T-cell (primary cell): ENCODE measurements around the gene DGKA. TPM values are rescaled to one million over a fixed set of nuclear protein-coding genes. Genes with fewer than 3 reads are reported as not detected.

Experiments
- ATAC-seq, 4 experiments: fragments of 200-7000 bp in 3 of 4; fragments of 150-1000 bp in 1 of 4; cut with Tn5 transposase; replicated peaks in 1 of 4; 1 replicate in 3 of 4; 2 replicates in 1 of 4; pipeline ENCODE4 v1.10.0; 2021; ENCODE audit warnings: moderate library complexity in 3 of 4, mild to moderate bottlenecking in 2 of 4, moderate number of reproducible peaks in 1 of 4
- CTCF ChIA-PET, 2 donors: fragments of 300-600 bp; sonication (Branson Sonifier 250); formaldehyde crosslinking; loops; one replicate each; lab custom pipeline; 2022; ENCODE audit warnings: antibody characterized with exemption in 2 of 2; lab: Charles Lee
- POLR2A ChIA-PET, 2 donors: fragments of 300-600 bp; sonication (Branson Sonifier 250); formaldehyde crosslinking; loops; one replicate each; lab custom pipeline; 2022; ENCODE audit warnings: antibody characterized with exemption in 2 of 2; lab: Charles Lee
- DNase-seq, 35 experiments: peaks; one replicate each; pipeline versions ENCODE4 v3.0.0 to v3.0.0-alpha.2; 2013 to 2023
- H3K27ac ChIP-seq: one replicate; pipeline ENCODE4 v1.5.1; 2013; ENCODE audit warnings: low read length
- H3K27me3 ChIP-seq, 2 experiments: replicated peaks in 1 of 2; 1 replicate in 1 of 2; 2 replicates in 1 of 2; pipeline versions ENCODE4 v1.6.1 to v1.7.0; 2013; ENCODE audit warnings: low read length in 1 of 2, mixed read lengths in 1 of 2; ENCODE audit not compliant: control insufficient read depth in 2 of 2, insufficient read depth in 2 of 2; ENCODE audit errors: extremely low read depth in 1 of 2
- H3K36me3 ChIP-seq, 2 donors: 1 replicate in 1 of 2; 2 replicates in 1 of 2; pipeline versions ENCODE4 v1.6.1 to v1.7.0; 2013; ENCODE audit warnings: low read length in 1 of 2; ENCODE audit not compliant: control insufficient read depth in 2 of 2, insufficient read depth in 1 of 2; ENCODE audit errors: extremely low read depth in 1 of 2
- H3K4me1 ChIP-seq, 2 experiments: 1 replicate in 1 of 2; 2 replicates in 1 of 2; pipeline versions ENCODE4 v1.6.1 to v1.7.0; 2013; ENCODE audit warnings: low read length in 2 of 2, mixed read lengths in 1 of 2; ENCODE audit not compliant: insufficient read depth in 2 of 2, control insufficient read depth in 1 of 2; ENCODE audit errors: extremely low read depth in 1 of 2
- H3K4me3 ChIP-seq, 2 donors: 1 replicate in 1 of 2; 2 replicates in 1 of 2; pipeline versions ENCODE4 v1.5.1 to v1.7.0; 2013; ENCODE audit warnings: mild to moderate bottlenecking in 2 of 2, low read length in 1 of 2, moderate library complexity in 1 of 2; ENCODE audit not compliant: control insufficient read depth in 1 of 2; ENCODE audit errors: extremely low read depth in 1 of 2
- H3K9me3 ChIP-seq: 2 replicates; pipeline ENCODE4 v1.7.0; 2013
- H3K27ac Mint-ChIP-seq, 2 donors: one replicate each; pipeline ENCODE4 v1.8.0; 2020 to 2021; ENCODE audit warnings: mild to moderate bottlenecking in 2 of 2, mixed read lengths in 2 of 2
- H3K27me3 Mint-ChIP-seq, 2 donors: one replicate each; pipeline ENCODE4 v1.8.0; 2021 to 2022; ENCODE audit warnings: mixed read lengths in 2 of 2
- H3K36me3 Mint-ChIP-seq: one replicate; pipeline ENCODE4 v1.8.0; 2021; ENCODE audit warnings: mixed read lengths
- H3K4me1 Mint-ChIP-seq, 3 donors: one replicate each; pipeline ENCODE4 v1.8.0; 2020 to 2022; ENCODE audit warnings: mixed read lengths in 3 of 3, mild to moderate bottlenecking in 1 of 3
- H3K4me3 Mint-ChIP-seq, 3 donors: one replicate each; pipeline ENCODE4 v1.8.0; 2020 to 2022; ENCODE audit warnings: mild to moderate bottlenecking in 3 of 3, mixed read lengths in 3 of 3, moderate library complexity in 3 of 3
- H3K9me3 Mint-ChIP-seq, 3 donors: one replicate each; pipeline ENCODE4 v1.8.0; 2020 to 2022; ENCODE audit warnings: mixed read lengths in 3 of 3
- WGBS: methylation state at CpG from one replicate; pipeline ENCODE4 v1.1.5; 2013; ENCODE audit warnings: missing lambda C conversion rate; ENCODE audit not compliant: insufficient coverage; 5-methylcytosine and 5-hydroxymethylcytosine counted together
- total RNA-seq, 35 experiments: library from RNA in 6 of 35; stranded (reverse) in 6 of 35; fragments of 120-200 nt in 1 of 35; gene quantifications; one replicate each; pipeline versions ENCODE4 v1.2.1 to v1.2.4 and lab custom pipeline; 2013 to 2026

Gene DGKA
- total RNA-seq, 5 donors from 2014 or later (not counting 1 experiment from before 2014, with no cell fraction given) = 896 to 1,314 (median 1,231) TPM

GRCh38 chr12:55991110-55991509 is 60.1 kb downstream of the DGKA start:
- Histone ChIP-seq H3K27me3 (no peaks in the 10 kb centered on the region), H3K9me3 (no peaks in the 10 kb centered on the region), H3K36me3 (peaks cover 16 to 74% of the 10 kb centered on the region in 2 donors), H3K4me3 (no peak overlapping the region), H3K4me1 (peaks cover 0 to 2% of the 10 kb centered on the region in 2 experiments), H3K27ac (no peak overlapping the region)
- H3K36me3 Mint-ChIP-seq = peaks cover 36% of the 10 kb centered on the region
- no peak for ATAC-seq
- DNase-seq = no peak
- H3K4me1 Mint-ChIP-seq = peaks cover 3% of the 10 kb centered on the region in 3 donors
- CTCF ChIA-PET = interaction anchor here (0.5 to 1.3 kb wide), 4 partner anchors 15 to 185 kb away, joined by 3 to 4 read pairs (median 3); no protein-coding TSS in a partner anchor
- POLR2A ChIA-PET = interaction anchor here in 1 of 2 donors (0.7 kb wide), 1 partner anchor 963 kb away, joined by 5 read pairs; no protein-coding TSS in a partner anchor
- no CpG with 5 or more reads among the region's 3 CpGs for WGBS
- H3K4me3 Mint-ChIP-seq = no peak overlapping the region
- no peaks in the 10 kb centered on the region for H3K27me3 Mint-ChIP-seq
- H3K27ac Mint-ChIP-seq = no peak overlapping the region
- no peaks in the 10 kb centered on the region for H3K9me3 Mint-ChIP-seq

DNA sequence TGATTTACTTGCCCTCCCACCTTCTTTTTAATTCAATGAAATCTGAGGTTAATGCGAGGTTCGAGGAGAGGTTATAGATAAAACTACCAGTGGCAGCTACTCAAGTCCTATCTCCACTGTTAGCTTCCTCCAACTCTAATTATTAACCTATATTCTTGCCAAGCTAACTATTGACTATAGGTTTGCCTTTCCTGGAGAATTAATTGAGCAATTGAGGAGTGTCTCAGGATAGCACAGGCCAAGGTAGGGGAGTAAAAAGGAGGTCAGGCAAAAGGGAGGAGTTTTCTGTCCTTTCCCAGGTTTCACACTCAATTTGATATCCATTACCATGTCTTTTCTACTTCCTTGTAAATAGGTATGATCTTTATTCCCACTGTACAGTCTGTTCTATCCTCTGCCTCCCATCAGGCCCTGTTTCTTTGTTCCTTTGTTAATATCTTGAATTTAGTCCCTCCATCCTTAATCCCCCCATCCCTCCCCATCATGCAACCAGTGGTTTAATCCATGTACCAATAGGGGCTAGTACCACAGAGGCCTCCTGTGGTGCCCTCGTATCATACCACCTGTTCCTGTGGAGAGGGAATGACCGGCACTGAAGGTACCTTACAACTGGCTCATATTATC is 62.4 kb downstream of the DGKA start:
- Histone ChIP-seq H3K27ac (no peak overlapping the region), H3K36me3 (peaks cover 16 to 58% of the 10 kb centered on the region in 2 donors), H3K9me3 (no peaks in the 10 kb centered on the region), H3K4me3 (no peak overlapping the region), H3K4me1 (peaks cover 0 to 16% of the 10 kb centered on the region in 2 experiments), H3K27me3 (peaks cover 0 to 17% of the 10 kb centered on the region in 2 experiments)
- no CpG with 5 or more reads among the region's 4 CpGs for WGBS
- H3K27ac Mint-ChIP-seq = peak overlapping the region in 1 of 2 donors; percentile 34
- H3K4me1 Mint-ChIP-seq = peaks cover 15 to 21% (median 17%) of the 10 kb centered on the region in 3 donors
- H3K27me3 Mint-ChIP-seq = peaks cover 0 to 9% of the 10 kb centered on the region in 2 donors
- ChIA-PET CTCF (interaction anchor here (0.6 to 1.2 kb wide), 6 partner anchors 11 to 44 kb away, joined by 3 to 8 read pairs (median 4); partner anchors contain the start of gene RAB5B (in 1 of the 2)), POLR2A (no interaction called here)
- DNase-seq (no peak), ATAC-seq (no peak)
- H3K4me3 Mint-ChIP-seq = no peak overlapping the region
- no peaks in the 10 kb centered on the region for H3K9me3 Mint-ChIP-seq
- peaks cover 35% of the 10 kb centered on the region for H3K36me3 Mint-ChIP-seq

GRCh38 chr12:55995366-55995765 is 64.4 kb downstream of the DGKA start:
- CTCF ChIA-PET = interaction anchor here (0.5 to 2.5 kb wide), 20 partner anchors 10 to 352 kb away, joined by 3 to 26 read pairs (median 6); partner anchors contain the start of genes DNAJC14 (in 1 of the 2), PA2G4 (in 1 of the 2) and RAB5B (in 1 of the 2)
- no peak overlapping the region for H3K27ac ChIP-seq
- peaks cover 27% of the 10 kb centered on the region for H3K36me3 Mint-ChIP-seq
- no peaks in the 10 kb centered on the region for H3K9me3 ChIP-seq
- no peaks in the 10 kb centered on the region for H3K9me3 Mint-ChIP-seq
- ATAC-seq = no peak
- no peak for DNase-seq
- H3K4me3 Mint-ChIP-seq = no peak overlapping the region
- WGBS = 97% methylated on average over 5 of the region's 8 CpGs
- peaks cover 0 to 9% of the 10 kb centered on the region in 2 donors for H3K27me3 Mint-ChIP-seq
- no peak overlapping the region for H3K4me3 ChIP-seq
- H3K27ac Mint-ChIP-seq = no peak overlapping the region
- H3K27me3 ChIP-seq = peaks cover 0 to 22% of the 10 kb centered on the region in 2 experiments
- peaks cover 0 to 16% of the 10 kb centered on the region in 2 experiments for H3K4me1 ChIP-seq
- POLR2A ChIA-PET = interaction anchor here (0.5 to 0.6 kb wide), 2 partner anchors 13 to 23 kb away, joined by 3 to 6 read pairs; no protein-coding TSS in a partner anchor
- peaks cover 16 to 40% of the 10 kb centered on the region in 2 donors for H3K36me3 ChIP-seq
- H3K4me1 Mint-ChIP-seq = peaks cover 21 to 24% (median 22%) of the 10 kb centered on the region in 3 donors

DNA sequence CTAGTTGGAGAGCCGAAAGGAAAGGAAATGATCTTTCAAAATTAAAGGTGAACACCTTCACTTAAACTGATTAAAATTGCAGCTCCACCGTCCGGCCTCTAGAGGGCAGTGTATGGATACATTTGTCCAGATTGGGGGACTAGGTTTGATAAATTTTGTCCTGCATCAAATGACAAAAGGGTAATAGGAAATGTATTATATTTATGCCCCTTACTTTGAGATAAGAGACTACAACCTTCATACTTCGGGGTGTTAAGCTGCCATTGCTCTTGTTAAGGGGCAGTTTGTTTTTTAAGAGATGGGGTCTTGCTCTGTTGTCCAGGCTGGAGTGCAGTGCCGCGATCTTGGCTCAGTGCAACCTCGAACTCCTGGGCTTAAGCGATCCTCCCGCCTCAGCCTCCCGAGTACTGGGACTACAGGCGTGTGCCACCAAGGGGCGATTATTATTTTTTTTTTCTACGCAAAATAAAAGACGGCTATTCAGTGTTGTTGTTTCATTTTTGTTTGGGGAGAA is 65.3 kb downstream of the DGKA start:
- Mint-ChIP-seq H3K4me1 (peaks cover 21 to 24% (median 22%) of the 10 kb centered on the region in 3 donors), H3K36me3 (peaks cover 18% of the 10 kb centered on the region), H3K27me3 (peaks cover 0 to 9% of the 10 kb centered on the region in 2 donors), H3K9me3 (no peaks in the 10 kb centered on the region), H3K27ac (peak overlapping the region in 1 of 2 donors; percentile 34), H3K4me3 (peak overlapping the region; percentile 46 to 66 (median 47))
- H3K4me3 ChIP-seq = no peak overlapping the region
- DNase-seq (peak; percentile 32 to 87 (median 56)), ATAC-seq (peak; percentile 69 to 76 (median 74))
- ChIA-PET CTCF (interaction anchor here (0.5 to 2.5 kb wide), 33 partner anchors 11 to 492 kb away, joined by 3 to 26 read pairs (median 5); partner anchors contain the start of genes ORMDL2 (in 1 of the 2), PA2G4 (in 1 of the 2), RAB5B (in 1 of the 2) and SARNP (in 1 of the 2)), POLR2A (interaction anchor here (0.5 to 0.7 kb wide), 5 partner anchors 24 to 111 kb away, joined by 3 to 6 read pairs (median 5); no protein-coding TSS in a partner anchor)
- H3K27me3 ChIP-seq = peaks cover 0 to 22% of the 10 kb centered on the region in 2 experiments
- H3K4me1 ChIP-seq = peaks cover 0 to 16% of the 10 kb centered on the region in 2 experiments
- peaks cover 10 to 31% of the 10 kb centered on the region in 2 donors for H3K36me3 ChIP-seq
- H3K27ac ChIP-seq = no peak overlapping the region
- no peaks in the 10 kb centered on the region for H3K9me3 ChIP-seq
- WGBS = 60% methylated on average over 9 of the region's 14 CpGs

GRCh38 chr12:55996715-55997534 is 66.0 kb downstream of the DGKA start, which contains the start of gene SUOX:
SUOX (plus strand) TSS chr12:55997276; CDS start chr12:56002222, 4,946 bp downstream.
- H3K9me3 ChIP-seq = no peaks in the 10 kb centered on the region
- H3K4me1 ChIP-seq = peaks cover 0 to 16% of the 10 kb centered on the region in 2 experiments
- no peaks in the 10 kb centered on the region for H3K9me3 Mint-ChIP-seq
- WGBS = 14% methylated on average over 20 of the region's 27 CpGs
- H3K4me3 ChIP-seq = peak within 1 kb of the TSS in 1 of 2 donors; percentile 49
- POLR2A ChIA-PET = no interaction called here
- H3K36me3 ChIP-seq = peaks cover 6 to 25% of the 10 kb centered on the region in 2 donors
- H3K4me3 Mint-ChIP-seq = peak within 1 kb of the TSS; percentile 46 to 66 (median 56)
- peaks cover 21 to 24% (median 22%) of the 10 kb centered on the region in 3 donors for H3K4me1 Mint-ChIP-seq
- ATAC-seq (peak; percentile 25 to 60 (median 36)), DNase-seq (peak in 16 of 35 experiments; percentile 7 to 63 (median 26))
- H3K27ac ChIP-seq = no peak within 1 kb of the TSS
- peaks cover 0 to 22% of the 10 kb centered on the region in 2 experiments for H3K27me3 ChIP-seq
- peaks cover 12% of the 10 kb centered on the region for H3K36me3 Mint-ChIP-seq
- CTCF ChIA-PET = interaction anchor here (0.5 to 2.5 kb wide), 19 partner anchors 10 to 381 kb away, joined by 3 to 26 read pairs (median 5); partner anchors contain the start of gene RAB5B (in 1 of the 2)
- H3K27me3 Mint-ChIP-seq = peaks cover 0 to 9% of the 10 kb centered on the region in 2 donors
- peak within 1 kb of the TSS; percentile 23 to 34 for H3K27ac Mint-ChIP-seq
